ENCODE measurements around the gene NUP88. TPM values are rescaled to one million over a fixed set of nuclear protein-coding genes. Genes with fewer than 3 reads are reported as not detected.

NUP88 gene
- polyA plus RNA-seq, 1 donor = 91.8 TPM

GRCh38 chr17:5422505-5422904 lies 3.0 kb upstream of the NUP88 start:
- DNase-seq = no peak

GRCh38 chr17:5419959-5420653 lies 644 bp upstream of the NUP88 start, which contains the start of gene RPAIN:
RPAIN (plus strand) TSS chr17:5420182; CDS start chr17:5420211, 29 bp downstream.
- peak; percentile 90 for DNase-seq

- DNase-seq = peak; percentile 65
Observed at GRCh38 chr17:5418858-5419355, 555 bp downstream of the NUP88 start.

- no peak for DNase-seq
Observed at GRCh38 chr17:5416901-5417300, 2.6 kb downstream of the NUP88 start.

- DNase-seq = no peak
Observed at GRCh38 chr17:5413682-5414081, 5.8 kb downstream of the NUP88 start.

GRCh38 chr17:5410594-5411272 lies 8.7 kb downstream of the NUP88 start:
- DNase-seq = no peak

- DNase-seq = no peak
Observed at GRCh38 chr17:5408186-5408585, 11.3 kb downstream of the NUP88 start.

- no peak for DNase-seq
Observed at GRCh38 chr17:5405400-5405799, 14.1 kb downstream of the NUP88 start.

- DNase-seq = no peak
Observed at GRCh38 chr17:5399767-5400166, 19.7 kb downstream of the NUP88 start.

- no peak for DNase-seq
Observed at GRCh38 chr17:5396612-5397011, 22.9 kb downstream of the NUP88 start.

- no peak for DNase-seq
Observed at GRCh38 chr17:5391678-5392077, 27.8 kb downstream of the NUP88 start.

GRCh38 chr17:5381542-5381941 lies 37.9 kb downstream of the NUP88 start:
- DNase-seq = no peak

GRCh38 chr17:5380491-5381135 lies 38.8 kb downstream of the NUP88 start:
- DNase-seq = no peak

GRCh38 chr17:5379351-5380107 lies 39.9 kb downstream of the NUP88 start:
- DNase-seq = no peak

- no peak for DNase-seq
Observed at GRCh38 chr17:5378566-5379207, 40.8 kb downstream of the NUP88 start.

GRCh38 chr17:5373112-5373511 lies 46.4 kb downstream of the NUP88 start:
- no peak for DNase-seq

- no peak for DNase-seq
Observed at GRCh38 chr17:5370411-5370810, 49.1 kb downstream of the NUP88 start.

GRCh38 chr17:5365831-5366230 lies 53.6 kb downstream of the NUP88 start:
- DNase-seq = no peak

- no peak for DNase-seq
Observed at GRCh38 chr17:5364696-5365095, 54.8 kb downstream of the NUP88 start.

- DNase-seq = no peak
Observed at GRCh38 chr17:5364156-5364555, 55.3 kb downstream of the NUP88 start.

GRCh38 chr17:5362162-5362811 lies 57.2 kb downstream of the NUP88 start:
- no peak for DNase-seq
